ENCODE measurements around the gene C1orf116.

DNA sequence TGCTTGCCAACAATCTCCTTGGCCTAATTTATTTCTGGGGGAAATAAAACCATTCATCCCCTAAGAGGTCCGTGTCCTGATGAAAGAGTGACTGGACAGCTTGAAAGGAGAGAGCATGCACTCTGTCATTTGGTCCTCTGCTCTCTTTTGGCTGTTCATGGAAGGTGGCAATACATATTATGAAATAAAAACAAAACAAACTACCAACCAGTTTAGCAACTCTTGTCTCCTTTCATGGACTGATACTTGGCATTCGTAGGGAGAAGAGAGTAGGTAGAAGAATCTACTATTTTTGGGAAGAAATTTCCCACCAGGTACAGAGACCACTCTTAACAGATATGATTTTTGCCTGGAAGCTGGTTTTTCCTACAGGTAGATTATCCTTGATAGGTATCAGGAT lies 746 bp upstream of the C1orf116 start:
- TF ChIP-seq, protein P1, sequence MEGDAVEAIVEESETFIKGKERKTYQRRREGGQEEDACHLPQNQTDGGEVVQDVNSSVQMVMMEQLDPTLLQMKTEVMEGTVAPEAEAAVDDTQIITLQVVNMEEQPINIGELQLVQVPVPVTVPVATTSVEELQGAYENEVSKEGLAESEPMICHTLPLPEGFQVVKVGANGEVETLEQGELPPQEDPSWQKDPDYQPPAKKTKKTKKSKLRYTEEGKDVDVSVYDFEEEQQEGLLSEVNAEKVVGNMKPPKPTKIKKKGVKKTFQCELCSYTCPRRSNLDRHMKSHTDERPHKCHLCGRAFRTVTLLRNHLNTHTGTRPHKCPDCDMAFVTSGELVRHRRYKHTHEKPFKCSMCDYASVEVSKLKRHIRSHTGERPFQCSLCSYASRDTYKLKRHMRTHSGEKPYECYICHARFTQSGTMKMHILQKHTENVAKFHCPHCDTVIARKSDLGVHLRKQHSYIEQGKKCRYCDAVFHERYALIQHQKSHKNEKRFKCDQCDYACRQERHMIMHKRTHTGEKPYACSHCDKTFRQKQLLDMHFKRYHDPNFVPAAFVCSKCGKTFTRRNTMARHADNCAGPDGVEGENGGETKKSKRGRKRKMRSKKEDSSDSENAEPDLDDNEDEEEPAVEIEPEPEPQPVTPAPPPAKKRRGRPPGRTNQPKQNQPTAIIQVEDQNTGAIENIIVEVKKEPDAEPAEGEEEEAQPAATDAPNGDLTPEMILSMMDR (IDR thresholded peaks at IDR 0.05), result no peak
- TF ChIP-seq EZH2 (IDR thresholded peaks at IDR 0.05) (no peak), EZH2phosphoT487 (IDR thresholded peaks at IDR 0.05) (no peak)

Data from neural progenitor cell (in vitro differentiated cells).